SU-DHL-6 (cell line): Measurements from ENCODE around the gene RTP4.

ENCODE experiments used
- CTCF ChIP-seq: fragments of 200-600 bp; sonication (generic); IDR thresholded peaks from one replicate; pipeline ENCODE4 v1.5.1; 2017; ENCODE audit warnings: antibody characterized with exemption, mild to moderate bottlenecking, low read length, moderate library complexity; ENCODE audit not compliant: insufficient read depth, poor library complexity, severe bottlenecking
- EZH2phosphoT487 ChIP-seq: fragments of 200-600 bp; sonication (generic), shearing (Covaris generic); conservative IDR thresholded peaks from 2 replicates; pipeline ENCODE4 v1.6.1; 2018; ENCODE audit warnings: mild to moderate bottlenecking, antibody characterized with exemption, low read length, moderate library complexity, mixed read lengths

- TF ChIP-seq CTCF = no peak
- no peak for TF ChIP-seq EZH2phosphoT487
Observed at GRCh38 chr3:187382609-187383151, 14.5 kb downstream of the RTP4 start.
